H7 (cell line): ENCODE results near the gene USP50. TPM values are rescaled to one million over a fixed set of nuclear protein-coding genes. Genes with fewer than 3 reads are reported as not detected.
"Not testable (repeated sequence)": the region's sequence is repeated elsewhere in the genome, so short reads cannot be mapped to it uniquely, and the experiment has no call there.

ENCODE experiments used
- DNase-seq: peaks from one replicate; pipeline ENCODE4 v3.0.0; 2012
- H3K27me3 ChIP-seq: 2 replicates; pipeline ENCODE4 v1.6.0; 2011; ENCODE audit warnings: mild to moderate bottlenecking, low read length; ENCODE audit not compliant: control insufficient read depth, insufficient read depth
- H3K36me3 ChIP-seq: replicated peaks from 2 replicates; pipeline ENCODE4 v1.5.1; 2011; ENCODE audit warnings: low read length; ENCODE audit not compliant: control insufficient read depth, insufficient read depth
- H3K4me3 ChIP-seq: 2 replicates; pipeline ENCODE4 v1.5.1; 2011; ENCODE audit warnings: low read depth, mild to moderate bottlenecking, control low read depth, low read length, moderate library complexity; ENCODE audit not compliant: insufficient read depth
- total RNA-seq: library from RNA; depleted of rRNA; stranded (reverse); fragments of >200 nt; shearing (Covaris generic); gene quantifications from 2 replicates; pipeline ENCODE4 v1.2.3, GENCODE V29; 2014

Gene USP50
- total RNA-seq, 1 experiment from 2014 or later = not detected

GRCh38 chr15:50542887-50543210, 3.6 kb downstream of the USP50 start:
- DNase-seq = no peak
- Histone ChIP-seq H3K27me3 (no peaks in the 10 kb centered on the region), H3K4me3 (no peak overlapping the region), H3K36me3 (no peaks in the 10 kb centered on the region)

- no peaks in the 10 kb centered on the region for H3K36me3 ChIP-seq
- no peak overlapping the region for H3K4me3 ChIP-seq
- no peaks in the 10 kb centered on the region for H3K27me3 ChIP-seq
- no peak for DNase-seq
Observed at GRCh38 chr15:50531766-50532165, 14.7 kb downstream of the USP50 start.

- no peaks in the 10 kb centered on the region for H3K36me3 ChIP-seq
- no peak overlapping the region for H3K4me3 ChIP-seq
- no peaks in the 10 kb centered on the region for H3K27me3 ChIP-seq
- DNase-seq = no peak
Observed at GRCh38 chr15:50531163-50531562, 15.3 kb downstream of the USP50 start.

DNA sequence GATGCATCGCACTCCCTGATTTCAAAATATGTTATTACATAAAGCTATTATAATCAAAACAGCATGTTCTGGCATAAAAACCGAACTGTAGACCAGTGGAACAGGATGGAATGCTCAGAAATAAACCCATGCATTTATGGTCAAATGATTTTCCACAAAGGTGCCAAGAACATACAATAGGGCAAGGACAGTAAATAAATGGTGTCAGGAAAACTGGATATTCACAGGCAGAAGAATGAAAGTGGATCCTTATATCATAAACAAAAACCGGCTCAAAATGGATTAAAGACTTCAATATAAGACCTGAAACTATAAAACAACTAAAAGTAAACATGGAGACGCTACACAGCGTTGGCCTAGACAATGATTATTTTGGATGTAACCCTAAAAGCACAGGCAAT, 22.6 kb downstream of the USP50 start:
- DNase-seq = no peak
- Histone ChIP-seq H3K27me3 (no peaks in the 10 kb centered on the region), H3K36me3 (no peaks in the 10 kb centered on the region), H3K4me3 (no peak overlapping the region)

GRCh38 chr15:50519740-50520425, 26.6 kb downstream of the USP50 start:
- H3K4me3 ChIP-seq = no peak overlapping the region
- no peak for DNase-seq
- no peaks in the 10 kb centered on the region for H3K27me3 ChIP-seq
- H3K36me3 ChIP-seq = no peaks in the 10 kb centered on the region

DNA sequence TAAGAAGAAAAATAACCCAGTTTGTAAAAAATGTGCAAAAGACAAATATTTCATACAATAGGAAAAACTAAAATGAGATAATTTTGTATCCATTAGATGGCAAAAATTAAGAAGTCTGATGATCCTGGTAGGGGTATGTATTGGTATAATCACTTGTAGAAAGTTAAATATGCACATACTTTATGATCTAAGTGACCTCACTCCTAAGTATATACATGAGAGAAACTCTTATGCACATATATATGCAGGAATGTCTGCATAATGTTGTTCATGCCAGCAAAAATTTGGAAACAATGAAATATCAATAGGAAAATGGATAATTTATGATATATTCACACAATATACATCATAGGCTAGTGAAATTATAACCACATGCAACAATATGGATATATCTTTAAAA, 33.5 kb downstream of the USP50 start:
- Histone ChIP-seq H3K36me3 (no peaks in the 10 kb centered on the region), H3K27me3 (no peaks in the 10 kb centered on the region), H3K4me3 (no peak overlapping the region)
- no peak for DNase-seq

- Histone ChIP-seq H3K27me3 (no peaks in the 10 kb centered on the region), H3K4me3 (no peak overlapping the region), H3K36me3 (no peaks in the 10 kb centered on the region)
- DNase-seq = peak; percentile 38
Observed at GRCh38 chr15:50506121-50506520, 40.3 kb downstream of the USP50 start.

GRCh38 chr15:50505656-50506055, 40.8 kb downstream of the USP50 start:
- not testable (repeated sequence) for H3K4me3 ChIP-seq, H3K36me3 ChIP-seq, H3K27me3 ChIP-seq, DNase-seq

- DNase-seq = no peak
- H3K4me3 ChIP-seq = no peak overlapping the region
- H3K27me3 ChIP-seq = no peaks in the 10 kb centered on the region
- H3K36me3 ChIP-seq = peaks cover 3% of the 10 kb centered on the region
Observed at GRCh38 chr15:50503144-50503543, 43.3 kb downstream of the USP50 start.

DNA sequence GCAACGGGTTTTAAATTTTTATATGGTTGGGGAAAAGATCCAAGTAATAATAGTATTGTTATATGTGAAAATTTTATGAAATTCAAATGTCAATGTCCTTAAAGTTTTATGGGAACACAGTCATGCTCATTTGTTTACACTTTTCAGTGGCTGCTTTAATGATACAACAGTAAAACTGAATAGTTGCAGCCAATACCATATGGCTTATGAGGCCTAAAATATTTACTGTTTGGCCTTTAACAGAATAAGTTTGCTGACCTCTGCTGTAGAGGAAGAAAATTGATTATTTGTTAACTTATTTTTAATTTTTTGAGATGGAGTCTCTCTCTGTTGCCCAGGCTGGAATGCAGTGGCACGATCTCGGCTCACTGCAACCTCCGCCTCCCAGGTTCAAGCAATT, 44.7 kb downstream of the USP50 start:
- DNase-seq = no peak
- Histone ChIP-seq H3K4me3 (no peak overlapping the region), H3K27me3 (no peaks in the 10 kb centered on the region), H3K36me3 (peaks cover 5% of the 10 kb centered on the region)

DNA sequence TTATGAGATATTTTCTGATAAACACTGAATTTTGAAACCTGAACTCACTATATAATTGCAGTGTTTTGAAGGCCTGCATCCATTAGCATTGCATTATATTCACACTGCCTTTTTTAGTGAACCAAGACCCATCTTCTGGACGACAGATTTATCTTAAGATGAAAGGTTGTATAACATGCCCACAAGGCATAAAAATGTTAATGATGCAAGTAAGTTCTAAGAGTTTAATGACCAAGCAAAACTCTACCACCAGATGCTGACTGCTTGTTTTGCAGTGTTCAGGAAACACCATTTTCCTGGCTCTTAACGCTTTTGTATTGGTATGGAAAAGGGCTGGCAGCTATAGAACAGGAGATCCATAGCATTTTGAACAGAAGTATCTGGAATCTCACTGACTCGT, 46.1 kb downstream of the USP50 start:
- DNase-seq = no peak
- H3K27me3 ChIP-seq = no peaks in the 10 kb centered on the region
- no peak overlapping the region for H3K4me3 ChIP-seq
- peaks cover 14% of the 10 kb centered on the region for H3K36me3 ChIP-seq

- Histone ChIP-seq H3K27me3 (no peaks in the 10 kb centered on the region), H3K4me3 (no peak overlapping the region), H3K36me3 (peaks cover 30% of the 10 kb centered on the region)
- DNase-seq = no peak
Observed at GRCh38 chr15:50496692-50497091, 49.8 kb downstream of the USP50 start.

- H3K4me3 ChIP-seq, H3K27me3 ChIP-seq, DNase-seq: not testable (repeated sequence)
- peaks cover 27% of the 10 kb centered on the region for H3K36me3 ChIP-seq
Observed at GRCh38 chr15:50494547-50494946, 51.9 kb downstream of the USP50 start.

GRCh38 chr15:50493625-50494024, 52.8 kb downstream of the USP50 start:
- Histone ChIP-seq H3K36me3 (peaks cover 27% of the 10 kb centered on the region), H3K27me3 (no peaks in the 10 kb centered on the region), H3K4me3 (no peak overlapping the region)
- no peak for DNase-seq

DNA sequence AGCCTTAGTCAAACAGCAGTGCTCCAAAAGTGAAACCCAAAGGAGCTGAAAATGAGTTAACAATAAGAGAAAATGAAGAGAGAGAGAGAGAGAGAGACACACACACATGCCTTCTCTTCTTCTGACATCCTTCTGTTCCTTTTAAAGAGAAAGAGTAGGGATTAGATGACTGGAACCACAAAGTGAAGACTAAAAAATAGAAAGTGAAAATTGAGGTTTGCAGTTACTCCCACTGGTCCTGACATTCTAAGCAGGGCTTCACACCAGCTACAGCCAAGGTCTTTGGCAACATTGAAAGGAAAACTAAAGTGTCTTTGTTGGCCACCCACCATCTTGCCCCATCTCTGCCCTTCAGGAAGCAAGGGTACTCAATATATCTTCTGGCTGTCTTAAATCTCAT, 59.2 kb downstream of the USP50 start:
- H3K36me3 ChIP-seq = peaks cover 5% of the 10 kb centered on the region
- DNase-seq = no peak
- H3K27me3 ChIP-seq = no peaks in the 10 kb centered on the region
- no peak overlapping the region for H3K4me3 ChIP-seq

DNA sequence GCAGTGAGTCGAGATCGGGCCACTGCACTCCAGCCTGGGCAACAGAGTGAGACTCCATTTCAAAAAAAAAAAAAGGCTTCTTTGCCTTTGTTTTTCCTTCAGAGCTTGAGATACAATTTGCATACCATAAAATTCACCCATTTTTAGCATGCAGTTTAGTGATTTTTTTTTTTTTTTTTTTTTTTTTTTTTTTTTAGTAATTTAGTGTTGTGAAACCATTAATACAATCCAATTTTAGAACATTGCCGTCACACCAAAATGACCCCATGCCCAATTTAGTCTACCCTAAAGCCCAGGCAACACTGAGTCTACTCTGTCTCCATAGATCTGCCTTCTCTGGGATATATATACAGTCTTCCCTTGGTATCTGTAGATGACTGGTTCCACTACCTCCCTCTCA, 61.1 kb downstream of the USP50 start:
- peaks cover 9% of the 10 kb centered on the region for H3K36me3 ChIP-seq
- H3K27me3 ChIP-seq = no peaks in the 10 kb centered on the region
- DNase-seq = no peak
- no peak overlapping the region for H3K4me3 ChIP-seq
